K562 (cell line): Measurements from ENCODE around the gene TP53BP2. TPM values are rescaled to one million over a fixed set of nuclear protein-coding genes. Genes with fewer than 3 reads are reported as not detected.

Experiments used
- ATF4 ChIP-seq: fragments of 450-650 bp; formaldehyde crosslinking; IDR thresholded peaks from 2 replicates; pipeline ENCODE4 v1.4.0; 2022; ENCODE audit warnings: mild to moderate bottlenecking, moderate library complexity
- BCOR ChIP-seq: fragments of 450-650 bp; IDR thresholded peaks from 2 replicates; pipeline ENCODE4 v1.6.1; 2016
- CCNT2 ChIP-seq: IDR thresholded peaks from 2 replicates; pipeline ENCODE4 v1.6.1; 2011; ENCODE audit warnings: borderline replicate concordance, low read depth, mild to moderate bottlenecking, moderate library complexity, mixed read lengths, low read length; ENCODE audit not compliant: insufficient read length; ENCODE audit errors: extremely low read depth
- CREB1 ChIP-seq, 2 experiments: sonication (generic) in 1 of 2; formaldehyde crosslinking in 1 of 2; IDR thresholded peaks; 2 replicates each; pipeline versions ENCODE4 v1.6.1 to v1.8.0; 2012 to 2022; ENCODE audit warnings: inconsistent platforms in 1 of 2, mild to moderate bottlenecking in 1 of 2, missing genetic modification reagents in 1 of 2, moderate library complexity in 1 of 2
- CREM ChIP-seq: IDR thresholded peaks from 2 replicates; pipeline ENCODE4 v1.6.1; 2014; ENCODE audit warnings: antibody characterized with exemption, low read depth
- ELK3 ChIP-seq: fragments of 450-650 bp; formaldehyde crosslinking; IDR thresholded peaks from 2 replicates; pipeline ENCODE4 v1.4.0; 2020; ENCODE audit warnings: mild to moderate bottlenecking
- HNRNPK ChIP-seq: fragments of 200-400 bp; formaldehyde crosslinking; IDR thresholded peaks from one replicate; pipeline ENCODE4 v1.6.1; 2018; ENCODE audit warnings: mild to moderate bottlenecking, low read depth, low read length; ENCODE audit not compliant: poor library complexity, severe bottlenecking
- MAX ChIP-seq: sonication (generic); formaldehyde crosslinking; IDR thresholded peaks from 2 replicates; pipeline ENCODE4 v1.9.0; 2022; ENCODE audit warnings: mild to moderate bottlenecking, missing genetic modification reagents
- RREB1 ChIP-seq: fragments of 250-450 bp; sonication (Bioruptor Pico); IDR thresholded peaks from 2 replicates; pipeline ENCODE4 v1.4.0; 2020
- TAF9B ChIP-seq: fragments of 450-650 bp; IDR thresholded peaks from 2 replicates; pipeline ENCODE4 v1.6.1; 2018; ENCODE audit warnings: mild to moderate bottlenecking; ENCODE audit not compliant: partially characterized antibody
- TEAD4 ChIP-seq, 2 experiments: sonication (generic) in 1 of 2; formaldehyde crosslinking in 1 of 2; IDR thresholded peaks; 2 replicates each; pipeline versions ENCODE4 v1.6.1 to v1.8.0; 2012 to 2022; ENCODE audit warnings: borderline replicate concordance in 1 of 2, inconsistent platforms in 1 of 2, low read length in 1 of 2, mild to moderate bottlenecking in 1 of 2, missing genetic modification reagents in 1 of 2
- ZBTB2 ChIP-seq: fragments of 450-650 bp; IDR thresholded peaks from 2 replicates; pipeline ENCODE4 v1.6.1; 2016; ENCODE audit warnings: antibody characterized with exemption
- ZFPM2 ChIP-seq: fragments of 250-450 bp; sonication (Bioruptor Pico); IDR thresholded peaks from 2 replicates; pipeline ENCODE4 v1.5.1; 2022; ENCODE audit warnings: mild to moderate bottlenecking
- ZKSCAN3 ChIP-seq: fragments of 250-450 bp; sonication (Bioruptor Pico); IDR thresholded peaks from 2 replicates; pipeline ENCODE4 v1.4.0; 2020
- ZNF253 ChIP-seq: fragments of 250-450 bp; sonication (Bioruptor Pico); conservative IDR thresholded peaks from 2 replicates; pipeline ENCODE4 v1.6.1; 2021; ENCODE audit warnings: mild to moderate bottlenecking
- ZNF384 ChIP-seq: IDR thresholded peaks from 2 replicates; pipeline ENCODE4 v1.6.1; 2012; ENCODE audit warnings: low read depth, low read length, improper control_type of control experiment
- polyA plus RNA-seq, 8 experiments: library from polyadenylated mRNA; depleted of rRNA in 4 of 8; stranded (reverse) in 5 of 8; unstranded in 3 of 8; fragments of >200 nt; fragmentation: Nextera tagmentation in 2 of 8; fragmentation: Illumina TruSeq in 1 of 8; extraction: Ambion mirVana in 2 of 8; extraction: Trizol in 1 of 8; gene quantifications; 2 replicates each; pipeline versions ENCODE4 v1.2.1 to v1.2.3, GENCODE V29; 2011 to 2014; ENCODE audit warnings: inconsistent platforms in 1 of 8, missing spikeins in 1 of 8
- total RNA-seq, 7 experiments: library from RNA; depleted of rRNA in 6 of 7; stranded (reverse); fragments of >200 nt in 6 of 7; fragmentation: Illumina TruSeq in 2 of 7; extraction: Trizol in 2 of 7; gene quantifications; 2 replicates each; pipeline versions ENCODE4 v1.2.1 to v1.2.3, GENCODE V29; 2011 to 2021; ENCODE audit warnings: low replicate concordance in 1 of 7

The TP53BP2 gene
- total and polyA plus RNA-seq, 9 of the 15 experiments (the other 6 are each of a cell fraction or from before 2014, with no cell fraction given): 17.0 to 69.6 (median 40.1) TPM

- no peak for TF ChIP-seq RREB1 (CRISPR knock-in tag)
- TF ChIP-seq ZNF384: peak; percentile 83
- TF ChIP-seq TEAD4 (IDR thresholded peaks at IDR 0.05; ENCODE audit: low read length): no peak
- no peak for TF ChIP-seq TEAD4 (CRISPR knock-in tag; IDR thresholded peaks at IDR 0.05; ENCODE audit: borderline replicate concordance)
- no peak for TF ChIP-seq ELK3 (CRISPR knock-in tag)
- TF ChIP-seq TAF9B: no peak
- TF ChIP-seq ZNF253 (CRISPR knock-in tag): no peak
- peak; percentile 74 for TF ChIP-seq CREB1 (IDR thresholded peaks at IDR 0.05)
- peak; percentile 37; the same call in 1 of the 2 replicates for TF ChIP-seq CREB1 (CRISPR knock-in tag; IDR thresholded peaks at IDR 0.05)
- TF ChIP-seq ZFPM2 (CRISPR knock-in tag): no peak
- TF ChIP-seq ZBTB2: no peak
- TF ChIP-seq HNRNPK: no peak
- TF ChIP-seq MAX (CRISPR knock-in tag): no peak
- peak; percentile 40; the same call in 1 of the 2 replicates for TF ChIP-seq CREM
- TF ChIP-seq CCNT2: no peak
- no peak for TF ChIP-seq ATF4 (CRISPR knock-in tag)
- TF ChIP-seq ZKSCAN3: no peak
- TF ChIP-seq BCOR: peak; percentile 100
Observed at GRCh38 chr1:223843934-223844786, 1.6 kb downstream of the TP53BP2 start (continued).
